Progenitor cell of endocrine pancreas (in vitro differentiated cells): Measurements from ENCODE around the gene ATAD5. TPM values are rescaled to one million over a fixed set of nuclear protein-coding genes. Genes with fewer than 3 reads are reported as not detected.

ENCODE experiments used
- DNase-seq: peaks from one replicate; pipeline ENCODE4 v3.0.0; 2021; ENCODE audit warnings: low spot score; ENCODE audit not compliant: unreplicated experiment
- H3K27ac Mint-ChIP-seq: 2 replicates; pipeline ENCODE4 v1.8.0; 2021; ENCODE audit warnings: mild to moderate bottlenecking, moderate library complexity, mixed read lengths
- H3K27me3 Mint-ChIP-seq: 2 replicates; pipeline ENCODE4 v1.8.0; 2021; ENCODE audit warnings: mixed read lengths
- H3K36me3 Mint-ChIP-seq: 2 replicates; pipeline ENCODE4 v1.8.0; 2022; ENCODE audit warnings: mixed read lengths; ENCODE audit not compliant: insufficient read depth
- H3K4me1 Mint-ChIP-seq: 2 replicates; pipeline ENCODE4 v1.8.0; 2021; ENCODE audit warnings: low read depth, mixed read lengths
- H3K4me3 Mint-ChIP-seq: 2 replicates; pipeline ENCODE4 v1.8.0; 2021; ENCODE audit warnings: low read depth, mild to moderate bottlenecking, moderate library complexity, mixed read lengths
- H3K9me3 Mint-ChIP-seq: 2 replicates; pipeline ENCODE4 v1.8.0; 2021; ENCODE audit warnings: low read depth, mixed read lengths
- CTCF ChIP-seq: fragments of 200-600 bp; sonication (generic); IDR thresholded peaks from one replicate; pipeline ENCODE4 v1.5.0; 2021; ENCODE audit warnings: antibody characterized with exemption, mild to moderate bottlenecking; ENCODE audit not compliant: unreplicated experiment
- long read RNA-seq: library from polyadenylated mRNA; unstranded; transcript quantifications from one replicate; pipeline ENCODE4 v2.0.0, GENCODE V29; 2020
- total RNA-seq: library from RNA; stranded (reverse); gene quantifications from 2 replicates; pipeline ENCODE4 v1.2.1, GENCODE V29; 2021

The ATAD5 gene, protein sequence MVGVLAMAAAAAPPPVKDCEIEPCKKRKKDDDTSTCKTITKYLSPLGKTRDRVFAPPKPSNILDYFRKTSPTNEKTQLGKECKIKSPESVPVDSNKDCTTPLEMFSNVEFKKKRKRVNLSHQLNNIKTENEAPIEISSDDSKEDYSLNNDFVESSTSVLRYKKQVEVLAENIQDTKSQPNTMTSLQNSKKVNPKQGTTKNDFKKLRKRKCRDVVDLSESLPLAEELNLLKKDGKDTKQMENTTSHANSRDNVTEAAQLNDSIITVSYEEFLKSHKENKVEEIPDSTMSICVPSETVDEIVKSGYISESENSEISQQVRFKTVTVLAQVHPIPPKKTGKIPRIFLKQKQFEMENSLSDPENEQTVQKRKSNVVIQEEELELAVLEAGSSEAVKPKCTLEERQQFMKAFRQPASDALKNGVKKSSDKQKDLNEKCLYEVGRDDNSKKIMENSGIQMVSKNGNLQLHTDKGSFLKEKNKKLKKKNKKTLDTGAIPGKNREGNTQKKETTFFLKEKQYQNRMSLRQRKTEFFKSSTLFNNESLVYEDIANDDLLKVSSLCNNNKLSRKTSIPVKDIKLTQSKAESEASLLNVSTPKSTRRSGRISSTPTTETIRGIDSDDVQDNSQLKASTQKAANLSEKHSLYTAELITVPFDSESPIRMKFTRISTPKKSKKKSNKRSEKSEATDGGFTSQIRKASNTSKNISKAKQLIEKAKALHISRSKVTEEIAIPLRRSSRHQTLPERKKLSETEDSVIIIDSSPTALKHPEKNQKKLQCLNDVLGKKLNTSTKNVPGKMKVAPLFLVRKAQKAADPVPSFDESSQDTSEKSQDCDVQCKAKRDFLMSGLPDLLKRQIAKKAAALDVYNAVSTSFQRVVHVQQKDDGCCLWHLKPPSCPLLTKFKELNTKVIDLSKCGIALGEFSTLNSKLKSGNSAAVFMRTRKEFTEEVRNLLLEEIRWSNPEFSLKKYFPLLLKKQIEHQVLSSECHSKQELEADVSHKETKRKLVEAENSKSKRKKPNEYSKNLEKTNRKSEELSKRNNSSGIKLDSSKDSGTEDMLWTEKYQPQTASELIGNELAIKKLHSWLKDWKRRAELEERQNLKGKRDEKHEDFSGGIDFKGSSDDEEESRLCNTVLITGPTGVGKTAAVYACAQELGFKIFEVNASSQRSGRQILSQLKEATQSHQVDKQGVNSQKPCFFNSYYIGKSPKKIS (N-terminal part only)
- 13.4 and 14.0 TPM in 2 replicates for total RNA-seq
- long read RNA-seq, partial matches to known transcripts = 69 of 77 reads
- long read RNA-seq, other reads (novel, unspliced or antisense) = 8 of 77 reads

- Mint-ChIP-seq H3K27me3 (no peaks in the 10 kb centered on the region), H3K9me3 (no peaks in the 10 kb centered on the region), H3K4me3 (peak within 1 kb of the TSS; percentile 95), H3K27ac (peak within 1 kb of the TSS; percentile 98), H3K4me1 (peaks cover 14% of the 10 kb centered on the region), H3K36me3 (peaks cover 8% of the 10 kb centered on the region)
- DNase-seq = peak; percentile 82
- no peak for TF ChIP-seq CTCF
These were observed at the start of gene ATAD5 for GRCh38 chr17:30831663-30832437. Gene ATAD5, plus strand, starts transcription at chr17:30831966. Its CDS starts 382 bp downstream, at chr17:30832348.

- Mint-ChIP-seq H3K27me3 (no peaks in the 10 kb centered on the region), H3K27ac (no peak overlapping the region), H3K36me3 (peaks cover 18% of the 10 kb centered on the region), H3K4me3 (no peak overlapping the region), H3K4me1 (no peaks in the 10 kb centered on the region), H3K9me3 (peaks cover 2% of the 10 kb centered on the region)
- no peak for DNase-seq
- no peak for TF ChIP-seq CTCF
These were observed 49.6 kb upstream of the ATAD5 start for GRCh38 chr17:30782206-30782605.

DNA sequence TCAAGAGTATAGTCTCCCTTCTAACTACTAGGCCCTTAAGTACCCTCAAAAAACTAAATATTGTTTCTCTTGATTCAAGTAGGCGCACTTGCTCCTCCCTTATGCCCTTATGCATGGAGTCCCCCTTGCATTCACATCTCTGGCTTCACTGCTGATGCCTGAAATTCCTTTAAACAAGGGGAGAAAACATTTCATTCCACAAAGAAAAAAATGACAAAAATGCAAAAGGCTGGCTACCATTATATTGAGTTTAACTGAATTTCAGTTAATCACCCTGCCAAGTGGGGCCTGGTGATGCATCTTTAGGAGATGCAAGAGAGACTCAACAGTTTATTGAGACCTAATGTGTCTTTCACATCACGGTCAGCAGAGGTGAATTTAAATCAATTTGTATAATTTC lies 42.8 kb upstream of the ATAD5 start:
- Mint-ChIP-seq H3K4me3 (no peak overlapping the region), H3K9me3 (no peaks in the 10 kb centered on the region), H3K27me3 (no peaks in the 10 kb centered on the region), H3K36me3 (peaks cover 29% of the 10 kb centered on the region), H3K27ac (peak overlapping the region; percentile 78), H3K4me1 (peaks cover 13% of the 10 kb centered on the region)
- DNase-seq = no peak
- TF ChIP-seq CTCF = no peak

DNA sequence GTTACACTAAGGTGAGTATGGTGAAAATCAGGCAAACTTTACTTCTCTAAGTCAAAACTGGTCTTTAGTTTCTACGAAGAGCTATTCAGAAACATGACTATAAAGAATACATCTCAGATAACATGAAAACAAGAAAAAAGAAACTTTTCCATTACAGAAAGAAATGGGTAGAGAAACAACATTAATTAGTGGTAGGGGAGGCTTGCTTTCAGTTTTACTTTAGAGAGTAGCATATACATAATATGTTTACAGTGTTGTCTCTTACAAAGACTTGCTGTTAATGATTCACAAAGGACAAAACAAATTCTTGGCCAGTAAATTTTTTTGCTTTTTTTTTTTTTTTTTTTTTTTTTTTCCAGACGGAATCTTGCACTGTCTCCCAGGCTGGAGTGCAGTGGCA lies 41.5 kb upstream of the ATAD5 start:
- H3K4me1 Mint-ChIP-seq = peaks cover 13% of the 10 kb centered on the region
- no peaks in the 10 kb centered on the region for H3K9me3 Mint-ChIP-seq
- H3K36me3 Mint-ChIP-seq = peaks cover 30% of the 10 kb centered on the region
- peak overlapping the region; percentile 4 for H3K27ac Mint-ChIP-seq
- no peaks in the 10 kb centered on the region for H3K27me3 Mint-ChIP-seq
- no peak for TF ChIP-seq CTCF
- H3K4me3 Mint-ChIP-seq = no peak overlapping the region
- no peak for DNase-seq
